ENCODE measurements around the gene KIAA1328. TPM values are rescaled to one million over a fixed set of nuclear protein-coding genes. Genes with fewer than 3 reads are reported as not detected.

Gene KIAA1328
- polyA plus RNA-seq, 1 of the 3 experiments (the other 2 are of a cell fraction), result 2.6 TPM

DNA sequence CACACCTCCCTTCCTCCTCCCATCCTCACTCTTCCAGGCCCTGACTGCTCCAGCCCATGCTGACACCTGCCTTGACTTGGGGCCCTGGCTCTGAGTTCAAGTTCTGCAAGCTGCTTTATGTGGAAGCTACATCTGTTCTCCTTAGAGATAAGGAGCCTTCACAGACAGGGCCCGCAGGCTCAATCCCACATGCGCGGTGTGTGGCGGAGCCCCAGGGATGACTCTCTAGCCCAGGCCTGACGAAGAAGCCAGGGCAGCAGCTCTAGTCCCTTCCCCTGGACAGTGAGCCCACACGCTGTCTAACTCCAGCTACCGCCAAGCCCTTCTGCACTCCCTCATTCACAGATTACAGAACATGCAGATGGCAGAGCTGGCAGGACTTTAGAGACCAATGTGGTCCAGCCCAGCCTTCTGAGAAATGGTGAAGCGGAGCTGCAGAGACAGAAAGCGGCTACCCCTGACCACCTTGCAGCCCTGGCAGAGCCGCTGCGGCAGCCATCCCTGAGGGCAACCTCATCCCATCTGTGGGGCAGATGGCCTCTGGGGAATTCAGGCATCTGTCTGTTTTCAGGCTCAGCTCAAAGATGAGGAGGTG lies 432.4 kb downstream of the KIAA1328 start:
- WGBS (ENCODE audit: low lambda C conversion rate), result 59% methylated on average over 11 of the region's 11 CpGs
- H3K4me2 ChIP-seq, result no peak overlapping the region
- CTCF ChIA-PET, result interaction anchor here (1.2 kb wide), 1 partner anchor 14 kb away, joined by 3 read pairs; no protein-coding TSS in a partner anchor
- H3K9me3 ChIP-seq, result no peaks in the 10 kb centered on the region
- H3F3A ChIP-seq (replicated peaks; ENCODE audit: insufficient read depth), result no peaks in the 10 kb centered on the region
- no peak overlapping the region for H2AFZ ChIP-seq (ENCODE audit: low read depth)
- peak overlapping the region in 1 of 2 experiments; percentile 16; a peak in 1 of 4 replicates for H3K27ac ChIP-seq (ENCODE audit: low read depth in 2 of 2, low read length in 1 of 2)
- POLR2A ChIA-PET, result interaction anchor here (0.9 kb wide), 1 partner anchor 433 kb away, joined by 3 read pairs; no protein-coding TSS in a partner anchor
- no peak overlapping the region for H3K9ac ChIP-seq
- DNase-seq, result peak; percentile 74
- TF ChIP-seq MEF2A (IDR thresholded peaks at IDR 0.05; ENCODE audit: borderline replicate concordance, low read depth), result no peak
- TF ChIP-seq GATA2 (CRISPR knock-in tag; IDR thresholded peaks at IDR 0.05), result no peak; the same call in 1 of the 2 replicates
- TF ChIP-seq, protein P1, sequence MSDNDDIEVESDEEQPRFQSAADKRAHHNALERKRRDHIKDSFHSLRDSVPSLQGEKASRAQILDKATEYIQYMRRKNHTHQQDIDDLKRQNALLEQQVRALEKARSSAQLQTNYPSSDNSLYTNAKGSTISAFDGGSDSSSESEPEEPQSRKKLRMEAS (IDR thresholded peaks at IDR 0.05; ENCODE audit: low read depth), result no peak
- TF ChIP-seq, protein P2, sequence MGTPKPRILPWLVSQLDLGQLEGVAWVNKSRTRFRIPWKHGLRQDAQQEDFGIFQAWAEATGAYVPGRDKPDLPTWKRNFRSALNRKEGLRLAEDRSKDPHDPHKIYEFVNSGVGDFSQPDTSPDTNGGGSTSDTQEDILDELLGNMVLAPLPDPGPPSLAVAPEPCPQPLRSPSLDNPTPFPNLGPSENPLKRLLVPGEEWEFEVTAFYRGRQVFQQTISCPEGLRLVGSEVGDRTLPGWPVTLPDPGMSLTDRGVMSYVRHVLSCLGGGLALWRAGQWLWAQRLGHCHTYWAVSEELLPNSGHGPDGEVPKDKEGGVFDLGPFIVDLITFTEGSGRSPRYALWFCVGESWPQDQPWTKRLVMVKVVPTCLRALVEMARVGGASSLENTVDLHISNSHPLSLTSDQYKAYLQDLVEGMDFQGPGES (IDR thresholded peaks at IDR 0.05; ENCODE audit: low read depth, low read length), result no peak
- TF ChIP-seq TAF1 (IDR thresholded peaks at IDR 0.05; ENCODE audit: borderline replicate concordance, low read depth, low read length), result no peak
- TF ChIP-seq FOXJ3 (CRISPR knock-in tag; IDR thresholded peaks at IDR 0.05), result no peak
- TF ChIP-seq SIN3A (IDR thresholded peaks at IDR 0.05; ENCODE audit: borderline replicate concordance, low read depth, low read length), result no peak
- TF ChIP-seq RAD21 (IDR thresholded peaks at IDR 0.05; ENCODE audit: low read length), result no peak
- no peak for TF ChIP-seq YY1 (IDR thresholded peaks at IDR 0.05; ENCODE audit: low read depth)
- no peak for TF ChIP-seq ELF1 (IDR thresholded peaks at IDR 0.05)
- no peak for TF ChIP-seq TCF12 (IDR thresholded peaks at IDR 0.05)
- no peak for TF ChIP-seq JUND (IDR thresholded peaks at IDR 0.05)
- no peak for TF ChIP-seq SMC3 (IDR thresholded peaks at IDR 0.05; ENCODE audit: low read depth, low read length)
- TF ChIP-seq EZH2phosphoT487 (IDR thresholded peaks at IDR 0.05; ENCODE audit: borderline replicate concordance, low read depth), result no peak
- TF ChIP-seq, protein P3, sequence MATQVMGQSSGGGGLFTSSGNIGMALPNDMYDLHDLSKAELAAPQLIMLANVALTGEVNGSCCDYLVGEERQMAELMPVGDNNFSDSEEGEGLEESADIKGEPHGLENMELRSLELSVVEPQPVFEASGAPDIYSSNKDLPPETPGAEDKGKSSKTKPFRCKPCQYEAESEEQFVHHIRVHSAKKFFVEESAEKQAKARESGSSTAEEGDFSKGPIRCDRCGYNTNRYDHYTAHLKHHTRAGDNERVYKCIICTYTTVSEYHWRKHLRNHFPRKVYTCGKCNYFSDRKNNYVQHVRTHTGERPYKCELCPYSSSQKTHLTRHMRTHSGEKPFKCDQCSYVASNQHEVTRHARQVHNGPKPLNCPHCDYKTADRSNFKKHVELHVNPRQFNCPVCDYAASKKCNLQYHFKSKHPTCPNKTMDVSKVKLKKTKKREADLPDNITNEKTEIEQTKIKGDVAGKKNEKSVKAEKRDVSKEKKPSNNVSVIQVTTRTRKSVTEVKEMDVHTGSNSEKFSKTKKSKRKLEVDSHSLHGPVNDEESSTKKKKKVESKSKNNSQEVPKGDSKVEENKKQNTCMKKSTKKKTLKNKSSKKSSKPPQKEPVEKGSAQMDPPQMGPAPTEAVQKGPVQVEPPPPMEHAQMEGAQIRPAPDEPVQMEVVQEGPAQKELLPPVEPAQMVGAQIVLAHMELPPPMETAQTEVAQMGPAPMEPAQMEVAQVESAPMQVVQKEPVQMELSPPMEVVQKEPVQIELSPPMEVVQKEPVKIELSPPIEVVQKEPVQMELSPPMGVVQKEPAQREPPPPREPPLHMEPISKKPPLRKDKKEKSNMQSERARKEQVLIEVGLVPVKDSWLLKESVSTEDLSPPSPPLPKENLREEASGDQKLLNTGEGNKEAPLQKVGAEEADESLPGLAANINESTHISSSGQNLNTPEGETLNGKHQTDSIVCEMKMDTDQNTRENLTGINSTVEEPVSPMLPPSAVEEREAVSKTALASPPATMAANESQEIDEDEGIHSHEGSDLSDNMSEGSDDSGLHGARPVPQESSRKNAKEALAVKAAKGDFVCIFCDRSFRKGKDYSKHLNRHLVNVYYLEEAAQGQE (IDR thresholded peaks at IDR 0.05; ENCODE audit: low read depth, low read length), result no peak
- no peak for TF ChIP-seq RCOR1 (IDR thresholded peaks at IDR 0.05; ENCODE audit: low read length)
- TF ChIP-seq EP300 (IDR thresholded peaks at IDR 0.05; ENCODE audit: borderline replicate concordance in 1 of 2, low read depth in 1 of 2, low read length in 1 of 2), result no peak
- TF ChIP-seq, protein P4, sequence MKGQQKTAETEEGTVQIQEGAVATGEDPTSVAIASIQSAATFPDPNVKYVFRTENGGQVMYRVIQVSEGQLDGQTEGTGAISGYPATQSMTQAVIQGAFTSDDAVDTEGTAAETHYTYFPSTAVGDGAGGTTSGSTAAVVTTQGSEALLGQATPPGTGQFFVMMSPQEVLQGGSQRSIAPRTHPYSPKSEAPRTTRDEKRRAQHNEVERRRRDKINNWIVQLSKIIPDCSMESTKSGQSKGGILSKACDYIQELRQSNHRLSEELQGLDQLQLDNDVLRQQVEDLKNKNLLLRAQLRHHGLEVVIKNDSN (IDR thresholded peaks at IDR 0.05; ENCODE audit: borderline replicate concordance, low read depth), result no peak
- TF ChIP-seq NRF1 (IDR thresholded peaks at IDR 0.05; ENCODE audit: low read depth, low read length), result no peak
- peaks cover 0 to 24% of the 10 kb centered on the region in 2 experiments; a peak in 1 of 4 replicates for H3K4me1 ChIP-seq (ENCODE audit: control insufficient read depth in 1 of 2, insufficient read depth in 2 of 2, low read depth in 1 of 2, low read length in 1 of 2)
- H4K20me1 ChIP-seq (ENCODE audit: insufficient read depth), result no peaks in the 10 kb centered on the region
- no peak overlapping the region for H3K4me3 ChIP-seq (ENCODE audit: low read depth in 2 of 2, low read length in 1 of 2)
- no peaks in the 10 kb centered on the region for H3K79me2 ChIP-seq (ENCODE audit: insufficient read depth)
- H3K36me3 ChIP-seq (replicated peaks in 1 of 2; ENCODE audit: control insufficient read depth in 1 of 2, insufficient read depth in 2 of 2, low read length in 1 of 2), result no peaks in the 10 kb centered on the region
- H3K9me2 ChIP-seq, result no peaks in the 10 kb centered on the region
- no peaks in the 10 kb centered on the region; the same call in 1 of the 2 replicates for H3K27me3 ChIP-seq (ENCODE audit: insufficient read depth)

Measured in SK-N-SH (cell line).